Measurements from ENCODE around the gene MACROH2A1.

The MACROH2A1 gene

DNA sequence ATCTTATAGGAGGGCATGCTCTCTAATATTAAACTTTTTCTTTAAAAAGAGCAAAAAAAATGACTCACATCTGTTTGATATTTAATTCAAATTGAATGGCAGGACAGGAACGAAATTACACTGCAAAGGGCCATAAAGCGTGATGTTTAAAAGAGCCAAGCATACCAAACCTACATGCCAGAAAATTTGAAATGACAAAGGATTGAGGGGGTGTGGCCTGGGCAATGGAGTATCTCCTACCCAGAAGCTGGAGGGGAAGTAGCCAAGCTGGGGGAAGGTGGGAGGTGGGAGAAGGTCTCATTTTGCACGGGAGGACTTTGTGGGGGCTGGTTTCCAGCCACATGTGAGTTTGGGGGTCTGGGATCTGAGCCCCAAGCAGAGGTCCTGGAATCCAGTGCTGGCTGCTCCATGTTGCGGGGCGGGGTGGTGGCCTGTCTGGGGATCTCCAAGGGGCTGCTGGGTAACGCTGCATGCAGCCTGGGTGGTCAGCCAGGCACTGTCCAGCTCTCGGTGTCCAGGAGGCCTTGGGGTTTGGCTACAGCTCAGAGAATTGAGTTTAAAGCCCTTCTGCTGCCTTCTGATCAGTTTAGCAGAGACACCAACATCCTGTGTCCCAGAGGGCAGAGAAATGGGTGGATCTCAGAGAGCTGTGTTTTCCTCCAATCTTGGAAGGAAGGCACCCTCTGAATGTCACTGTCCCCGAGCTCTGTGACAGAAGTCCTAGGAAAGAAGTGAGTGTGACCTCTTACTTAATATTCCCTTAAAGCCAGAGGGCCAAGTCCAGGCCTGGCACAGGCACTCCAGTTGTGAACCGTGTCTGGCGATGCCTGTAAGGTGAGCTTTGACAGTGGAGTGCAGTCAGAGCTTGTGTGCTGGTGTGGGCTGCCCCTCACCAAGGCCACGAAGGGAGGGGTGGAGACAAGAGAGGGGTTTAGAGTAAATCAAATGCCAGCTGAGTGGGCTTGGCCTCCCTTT is 40.5 kb upstream of the MACROH2A1 start:
- H3K4me1 ChIP-seq (ENCODE audit: insufficient read depth, insufficient read length): peaks cover 9% of the 10 kb centered on the region
- no peak overlapping the region for H3K9ac ChIP-seq (ENCODE audit: insufficient read length, low read depth)
- H3K4me3 ChIP-seq (ENCODE audit: insufficient read length, low read depth): no peak overlapping the region
- H3K27me3 ChIP-seq (ENCODE audit: insufficient read depth, insufficient read length): no peaks in the 10 kb centered on the region
- H3K36me3 ChIP-seq (ENCODE audit: insufficient read depth, insufficient read length, low read length): no peaks in the 10 kb centered on the region
- DNase-seq (ENCODE audit: low read depth, low spot score): no peak
- TF ChIP-seq YY1 (IDR thresholded peaks at IDR 0.05; ENCODE audit: insufficient read depth, insufficient read length) (no peak), ZNF274 (IDR thresholded peaks at IDR 0.05; ENCODE audit: low read depth, low read length) (no peak)
- no peaks in the 10 kb centered on the region for H3K9me3 ChIP-seq (ENCODE audit: insufficient read depth, low read length)

DNA sequence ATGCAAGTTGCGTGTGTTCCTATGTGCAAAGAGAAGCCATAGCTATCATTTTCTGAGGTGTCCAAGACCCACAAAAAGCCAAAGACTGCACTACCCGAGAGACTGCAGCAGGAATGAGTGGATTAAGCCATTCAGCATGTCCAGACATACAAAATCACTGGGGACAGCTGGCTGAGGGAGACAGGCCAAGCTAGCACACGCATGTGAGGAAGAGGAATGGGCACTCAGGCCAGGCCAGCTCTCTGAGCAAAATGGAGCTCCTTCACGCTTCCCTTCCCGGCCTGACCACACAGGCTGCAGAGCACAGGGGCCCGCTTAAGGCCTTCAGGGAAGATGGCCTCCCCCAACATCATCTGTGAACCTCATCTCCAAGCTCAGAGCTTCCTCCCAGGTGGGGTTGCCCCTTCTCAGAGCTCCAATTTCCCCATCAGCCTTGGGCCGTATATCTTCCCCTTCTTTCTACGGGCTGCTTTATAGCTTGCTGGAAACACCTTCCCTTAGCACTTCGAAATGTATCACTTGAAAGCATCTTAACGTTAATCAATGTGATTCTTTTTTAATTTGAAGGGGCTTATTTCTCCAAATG is 39.7 kb upstream of the MACROH2A1 start:
- Histone ChIP-seq H3K27me3 (ENCODE audit: insufficient read depth, insufficient read length) (no peaks in the 10 kb centered on the region), H3K4me1 (ENCODE audit: insufficient read depth, insufficient read length) (peaks cover 9% of the 10 kb centered on the region), H3K9me3 (ENCODE audit: insufficient read depth, low read length) (no peaks in the 10 kb centered on the region), H3K36me3 (ENCODE audit: insufficient read depth, insufficient read length, low read length) (no peaks in the 10 kb centered on the region), H3K9ac (ENCODE audit: insufficient read length, low read depth) (no peak overlapping the region), H3K4me3 (ENCODE audit: insufficient read length, low read depth) (no peak overlapping the region)
- DNase-seq (ENCODE audit: low read depth, low spot score): no peak
- TF ChIP-seq YY1 (IDR thresholded peaks at IDR 0.05; ENCODE audit: insufficient read depth, insufficient read length): no peak
- TF ChIP-seq SUZ12 (IDR thresholded peaks at IDR 0.05; ENCODE audit: extremely low read depth, insufficient read depth, insufficient read length): no peak
- no peak for TF ChIP-seq ZNF274 (IDR thresholded peaks at IDR 0.05; ENCODE audit: low read depth, low read length)

DNA sequence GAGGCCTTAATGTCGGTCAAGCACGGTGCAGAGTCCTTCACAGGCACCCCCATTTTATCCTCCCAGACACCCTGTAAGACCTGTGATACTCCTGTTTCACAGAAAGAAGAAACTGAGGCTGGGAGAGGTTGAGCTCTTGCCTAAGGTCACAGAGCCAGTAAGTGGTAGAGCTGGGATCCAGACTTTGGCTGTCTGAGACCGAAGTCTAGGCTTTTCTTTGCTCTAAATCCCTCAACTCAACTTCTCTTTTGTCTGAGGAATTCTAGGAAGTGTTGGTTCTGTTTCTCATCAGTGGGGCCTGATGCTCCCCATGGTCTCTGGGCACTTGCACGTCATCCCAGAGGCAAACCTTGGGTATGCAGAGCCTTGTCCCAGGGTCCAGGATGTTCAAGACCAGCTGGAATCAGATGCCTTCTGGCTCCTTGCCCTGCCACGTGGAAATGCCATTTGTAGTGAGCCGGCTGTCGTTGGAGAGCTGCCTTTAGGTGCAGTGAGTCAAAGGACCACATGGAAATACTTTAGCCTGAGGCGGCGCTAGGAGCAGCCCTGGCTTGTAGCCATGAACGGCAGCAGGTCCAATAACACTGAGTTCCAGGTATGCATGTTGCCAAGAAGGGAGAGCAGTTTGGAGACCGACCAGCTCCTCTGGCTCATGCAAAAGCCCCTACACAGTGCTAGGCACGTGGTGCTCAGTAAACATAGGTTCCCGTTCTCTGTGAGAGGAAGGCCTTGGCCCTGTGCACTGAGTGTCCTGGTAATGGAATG is 38.9 kb upstream of the MACROH2A1 start:
- H3K4me1 ChIP-seq (ENCODE audit: insufficient read depth, insufficient read length): peaks cover 9% of the 10 kb centered on the region
- no peak for DNase-seq (ENCODE audit: low read depth, low spot score)

GRCh38 chr5:135437422-135437795 is 38.4 kb upstream of the MACROH2A1 start:
- H3K9ac ChIP-seq (ENCODE audit: insufficient read length, low read depth): no peak overlapping the region
- no peaks in the 10 kb centered on the region for H3K9me3 ChIP-seq (ENCODE audit: insufficient read depth, low read length)
- H3K27me3 ChIP-seq (ENCODE audit: insufficient read depth, insufficient read length): no peaks in the 10 kb centered on the region
- no peak overlapping the region for H3K4me3 ChIP-seq (ENCODE audit: insufficient read length, low read depth)
- H3K36me3 ChIP-seq (ENCODE audit: insufficient read depth, insufficient read length, low read length): no peaks in the 10 kb centered on the region
- H3K4me1 ChIP-seq (ENCODE audit: insufficient read depth, insufficient read length): peaks cover 7% of the 10 kb centered on the region
- no peak for DNase-seq (ENCODE audit: low read depth, low spot score)
- TF ChIP-seq ZNF274 (IDR thresholded peaks at IDR 0.05; ENCODE audit: low read depth, low read length) (no peak), SUZ12 (IDR thresholded peaks at IDR 0.05; ENCODE audit: extremely low read depth, insufficient read depth, insufficient read length) (no peak), YY1 (IDR thresholded peaks at IDR 0.05; ENCODE audit: insufficient read depth, insufficient read length) (no peak)

More for the DNA sequence above, 38.9 kb upstream of the MACROH2A1 start:
- Histone ChIP-seq H3K9ac (ENCODE audit: insufficient read length, low read depth) (no peak overlapping the region), H3K27me3 (ENCODE audit: insufficient read depth, insufficient read length) (no peaks in the 10 kb centered on the region), H3K36me3 (ENCODE audit: insufficient read depth, insufficient read length, low read length) (no peaks in the 10 kb centered on the region), H3K9me3 (ENCODE audit: insufficient read depth, low read length) (no peaks in the 10 kb centered on the region), H3K4me3 (ENCODE audit: insufficient read length, low read depth) (no peak overlapping the region)
- TF ChIP-seq SUZ12 (IDR thresholded peaks at IDR 0.05; ENCODE audit: extremely low read depth, insufficient read depth, insufficient read length): no peak
- TF ChIP-seq YY1 (IDR thresholded peaks at IDR 0.05; ENCODE audit: insufficient read depth, insufficient read length): no peak

GRCh38 chr5:135436951-135437418 is 38.0 kb upstream of the MACROH2A1 start:
- H3K4me3 ChIP-seq (ENCODE audit: insufficient read length, low read depth): no peak overlapping the region

GRCh38 chr5:135435467-135436330 is 36.7 kb upstream of the MACROH2A1 start:
- no peaks in the 10 kb centered on the region for H3K9me3 ChIP-seq (ENCODE audit: insufficient read depth, low read length)
- TF ChIP-seq ZNF274 (IDR thresholded peaks at IDR 0.05; ENCODE audit: low read depth, low read length) (no peak), YY1 (IDR thresholded peaks at IDR 0.05; ENCODE audit: insufficient read depth, insufficient read length) (no peak), SUZ12 (IDR thresholded peaks at IDR 0.05; ENCODE audit: extremely low read depth, insufficient read depth, insufficient read length) (no peak)
- no peak overlapping the region for H3K9ac ChIP-seq (ENCODE audit: insufficient read length, low read depth)
- no peaks in the 10 kb centered on the region for H3K27me3 ChIP-seq (ENCODE audit: insufficient read depth, insufficient read length)
- no peak for DNase-seq (ENCODE audit: low read depth, low spot score)
- no peaks in the 10 kb centered on the region for H3K36me3 ChIP-seq (ENCODE audit: insufficient read depth, insufficient read length, low read length)
- H3K4me1 ChIP-seq (ENCODE audit: insufficient read depth, insufficient read length): peaks cover 6% of the 10 kb centered on the region
- H3K4me3 ChIP-seq (ENCODE audit: insufficient read length, low read depth): no peak overlapping the region

More at GRCh38 chr5:135436951-135437418, 38.0 kb upstream of the MACROH2A1 start:
- no peak for TF ChIP-seq SUZ12 (IDR thresholded peaks at IDR 0.05; ENCODE audit: extremely low read depth, insufficient read depth, insufficient read length)
- TF ChIP-seq YY1 (IDR thresholded peaks at IDR 0.05; ENCODE audit: insufficient read depth, insufficient read length): no peak
- no peak for TF ChIP-seq ZNF274 (IDR thresholded peaks at IDR 0.05; ENCODE audit: low read depth, low read length)
- no peak for DNase-seq (ENCODE audit: low read depth, low spot score)
- no peaks in the 10 kb centered on the region for H3K36me3 ChIP-seq (ENCODE audit: insufficient read depth, insufficient read length, low read length)
- H3K9ac ChIP-seq (ENCODE audit: insufficient read length, low read depth): no peak overlapping the region
- H3K4me1 ChIP-seq (ENCODE audit: insufficient read depth, insufficient read length): peaks cover 6% of the 10 kb centered on the region
- no peaks in the 10 kb centered on the region for H3K9me3 ChIP-seq (ENCODE audit: insufficient read depth, low read length)
- no peaks in the 10 kb centered on the region for H3K27me3 ChIP-seq (ENCODE audit: insufficient read depth, insufficient read length)
